PC-3 (cell line): Measurements from ENCODE around the gene EZH1. TPM values are rescaled to one million over a fixed set of nuclear protein-coding genes. Genes with fewer than 3 reads are reported as not detected.

ENCODE experiments used
- ATAC-seq: fragments of 200-7000 bp; cut with Tn5 transposase; 2 replicates; pipeline ENCODE4 v1.9.1; 2020; ENCODE audit warnings: mild to moderate bottlenecking, moderate library complexity
- BruUV-seq: library from RNA; stranded (reverse); fragments of 400-500 nt; replicated peaks from 2 replicates; lab custom pipeline; 2021; lab: Mats Ljungman, UMichigan
- CTCF ChIA-PET: fragments of 300-600 bp; sonication (Branson Sonifier 250); formaldehyde crosslinking; loops from one replicate; lab custom pipeline; 2022; ENCODE audit warnings: antibody characterized with exemption; lab: Charles Lee
- POLR2A ChIA-PET: fragments of 300-600 bp; sonication (Branson Sonifier 250); formaldehyde crosslinking; loops from one replicate; lab custom pipeline; 2022; ENCODE audit warnings: antibody characterized with exemption; ENCODE audit not compliant: unreplicated experiment; lab: Charles Lee
- DNase-seq: peaks from one replicate; pipeline ENCODE4 v3.0.0-alpha.2; 2015
- H2AFZ ChIP-seq: fragments of 300-600 bp; sonication (generic); 2 replicates; pipeline ENCODE4 v1.6.0; 2016; ENCODE audit warnings: antibody characterized with exemption, low read length
- H3F3A ChIP-seq: fragments of 300-600 bp; sonication (generic); one replicate; pipeline ENCODE4 v1.6.0; 2017; ENCODE audit warnings: antibody characterized with exemption, low read length, control low read depth, mild to moderate bottlenecking; ENCODE audit not compliant: unreplicated experiment
- H3K27ac ChIP-seq: fragments of 300-600 bp; sonication (generic); 2 replicates; pipeline ENCODE4 v1.5.1; 2016; ENCODE audit warnings: mild to moderate bottlenecking, low read length
- H3K27me3 ChIP-seq: fragments of 300-600 bp; sonication (generic); 2 replicates; pipeline ENCODE4 v1.6.1; 2016; ENCODE audit warnings: low read length, mixed read lengths
- H3K36me3 ChIP-seq: fragments of 300-600 bp; sonication (generic); 2 replicates; pipeline ENCODE4 v1.6.1; 2016; ENCODE audit warnings: low read depth, mixed run types, low read length, mixed read lengths
- H3K4me1 ChIP-seq: fragments of 300-600 bp; sonication (generic); 2 replicates; pipeline ENCODE4 v1.5.1; 2016; ENCODE audit warnings: low read length; ENCODE audit not compliant: insufficient read depth
- H3K4me2 ChIP-seq: fragments of 300-600 bp; sonication (generic); 2 replicates; pipeline ENCODE4 v1.6.0; 2016; ENCODE audit warnings: low read length
- H3K4me3 ChIP-seq: fragments of 300-600 bp; sonication (generic); 2 replicates; pipeline ENCODE4 v1.5.1; 2016; ENCODE audit warnings: mild to moderate bottlenecking, low read length, mixed read lengths
- H3K79me2 ChIP-seq: fragments of 300-600 bp; sonication (generic); 2 replicates; pipeline ENCODE4 v1.6.1; 2017; ENCODE audit warnings: low read length, mixed read lengths
- H3K9ac ChIP-seq: fragments of 300-600 bp; sonication (generic); 2 replicates; pipeline ENCODE4 v1.6.0; 2016; ENCODE audit warnings: mild to moderate bottlenecking, low read length
- H3K9me2 ChIP-seq: fragments of 300-600 bp; sonication (generic); replicated peaks from 2 replicates; pipeline ENCODE4 v1.6.1; 2016; ENCODE audit warnings: mixed run types, low read length, mixed read lengths
- H3K9me3 ChIP-seq: fragments of 300-600 bp; sonication (generic); 2 replicates; pipeline ENCODE4 v1.6.1; 2016; ENCODE audit warnings: low read length, mixed read lengths
- H4K20me1 ChIP-seq: fragments of 300-600 bp; sonication (generic); 2 replicates; pipeline ENCODE4 v1.6.1; 2016; ENCODE audit warnings: low read length, mixed read lengths
- EZH2 ChIP-seq: fragments of 300-600 bp; sonication (generic); IDR thresholded peaks from one replicate; pipeline ENCODE4 v1.6.1; 2017; ENCODE audit warnings: antibody characterized with exemption, mild to moderate bottlenecking, low read length; ENCODE audit not compliant: unreplicated experiment
- EZH2phosphoT487 ChIP-seq: fragments of 300-600 bp; sonication (generic); IDR thresholded peaks from 2 replicates; pipeline ENCODE4 v1.6.1; 2018; ENCODE audit warnings: mild to moderate bottlenecking, antibody characterized with exemption, low read length, borderline replicate concordance
- intact Hi-C: fragments of 100-400 bp; cut with micrococcal nuclease; formaldehyde crosslinking; loops from 2 replicates; pipeline ENCODE4 v1.9.0; 2023
- total RNA-seq: library from RNA; depleted of rRNA; stranded (reverse); fragments of >200 nt; gene quantifications from 2 replicates; pipeline ENCODE4 v1.2.3, GENCODE V29; 2014
- TF ChIP-seq, protein P1 (sequence below): fragments of 300-600 bp; sonication (generic); conservative IDR thresholded peaks from 2 replicates; pipeline ENCODE4 v1.5.1; 2017; ENCODE audit warnings: antibody characterized with exemption, low read depth, mild to moderate bottlenecking, low read length

Gene EZH1
- total RNA-seq, 1 experiment from 2014 or later = 5.8 TPM

DNA sequence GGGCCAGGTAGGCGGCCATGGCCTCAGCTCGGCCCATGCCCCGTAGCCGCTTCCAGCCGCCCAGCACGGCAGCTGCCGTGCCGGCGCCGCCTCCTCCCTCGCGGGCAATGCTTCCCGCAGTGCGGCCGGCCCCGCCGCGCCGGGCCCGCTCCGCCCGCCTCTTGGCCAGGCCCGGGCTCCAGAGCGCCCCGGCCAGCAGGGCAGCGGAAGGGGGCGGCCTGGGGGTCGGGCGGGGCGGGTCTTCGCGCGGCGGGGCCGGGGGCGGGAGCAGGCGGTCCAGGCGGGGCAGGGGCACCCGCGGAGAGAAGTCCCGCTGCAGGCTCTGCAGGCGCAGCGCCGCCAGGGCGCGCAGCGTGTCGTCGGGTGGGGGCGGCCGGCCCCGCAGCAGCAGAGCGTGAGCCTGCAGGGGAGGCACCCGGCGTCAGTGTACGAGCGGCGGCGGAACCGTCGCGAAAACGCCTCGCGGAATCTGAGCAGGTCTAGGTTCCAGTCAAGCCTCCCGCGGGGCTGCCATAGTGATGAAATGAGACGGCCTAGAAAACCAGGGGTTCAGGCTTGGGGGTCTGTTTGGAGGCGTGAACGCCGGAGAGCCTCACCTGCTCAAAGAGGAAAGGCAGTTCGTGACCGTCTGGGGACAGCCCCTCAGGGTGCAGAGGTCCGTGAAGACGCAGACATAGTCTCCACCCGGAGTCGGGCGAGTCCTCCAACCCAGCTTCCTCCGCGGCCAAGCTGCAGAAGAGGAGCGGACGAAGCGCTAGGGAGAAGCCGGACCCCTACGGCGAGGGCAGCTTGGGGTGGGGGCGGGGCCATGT, 74.7 kb downstream of the EZH1 start:
- Histone ChIP-seq H3K9ac (no peak overlapping the region), H3K9me3 (no peaks in the 10 kb centered on the region), H3K79me2 (peaks cover 11% of the 10 kb centered on the region), H3K9me2 (no peaks in the 10 kb centered on the region), H3F3A (no peaks in the 10 kb centered on the region), H3K27me3 (no peaks in the 10 kb centered on the region), H3K4me3 (no peak overlapping the region), H2AFZ (no peak overlapping the region), H3K4me1 (peaks cover 25% of the 10 kb centered on the region), H4K20me1 (0 out of 2 replicates have a peak, but pooled peaks cover 4% of the 10 kb centered on the region), H3K36me3 (no peaks in the 10 kb centered on the region), H3K4me2 (no peak overlapping the region), H3K27ac (no peak overlapping the region)
- ATAC-seq (no peak), DNase-seq (no peak)
- BruUV-seq = no TSS peak
- POLR2A ChIA-PET = no interaction called here
- CTCF ChIA-PET = no interaction called here
- intact Hi-C loops = no loop called here
- TF ChIP-seq, protein P1, sequence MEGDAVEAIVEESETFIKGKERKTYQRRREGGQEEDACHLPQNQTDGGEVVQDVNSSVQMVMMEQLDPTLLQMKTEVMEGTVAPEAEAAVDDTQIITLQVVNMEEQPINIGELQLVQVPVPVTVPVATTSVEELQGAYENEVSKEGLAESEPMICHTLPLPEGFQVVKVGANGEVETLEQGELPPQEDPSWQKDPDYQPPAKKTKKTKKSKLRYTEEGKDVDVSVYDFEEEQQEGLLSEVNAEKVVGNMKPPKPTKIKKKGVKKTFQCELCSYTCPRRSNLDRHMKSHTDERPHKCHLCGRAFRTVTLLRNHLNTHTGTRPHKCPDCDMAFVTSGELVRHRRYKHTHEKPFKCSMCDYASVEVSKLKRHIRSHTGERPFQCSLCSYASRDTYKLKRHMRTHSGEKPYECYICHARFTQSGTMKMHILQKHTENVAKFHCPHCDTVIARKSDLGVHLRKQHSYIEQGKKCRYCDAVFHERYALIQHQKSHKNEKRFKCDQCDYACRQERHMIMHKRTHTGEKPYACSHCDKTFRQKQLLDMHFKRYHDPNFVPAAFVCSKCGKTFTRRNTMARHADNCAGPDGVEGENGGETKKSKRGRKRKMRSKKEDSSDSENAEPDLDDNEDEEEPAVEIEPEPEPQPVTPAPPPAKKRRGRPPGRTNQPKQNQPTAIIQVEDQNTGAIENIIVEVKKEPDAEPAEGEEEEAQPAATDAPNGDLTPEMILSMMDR = no peak
- no peak for TF ChIP-seq EZH2
- no peak for TF ChIP-seq EZH2phosphoT487

GRCh38 chr17:42669705-42669976, 75.2 kb downstream of the EZH1 start:
- H3K4me1 ChIP-seq = peaks cover 23% of the 10 kb centered on the region
- POLR2A ChIA-PET = no interaction called here

More at GRCh38 chr17:42669705-42669976, 75.2 kb downstream of the EZH1 start:
- CTCF ChIA-PET = interaction anchor here (0.8 kb wide), 1 partner anchor 10 kb away, joined by 3 read pairs; no protein-coding TSS in a partner anchor
- Histone ChIP-seq H3K36me3 (no peaks in the 10 kb centered on the region), H4K20me1 (0 out of 2 replicates have a peak, but pooled peaks cover 3% of the 10 kb centered on the region), H3K27ac (no peak overlapping the region), H3K9me3 (no peaks in the 10 kb centered on the region), H3F3A (no peaks in the 10 kb centered on the region), H2AFZ (no peak overlapping the region), H3K9me2 (no peaks in the 10 kb centered on the region), H3K9ac (no peak overlapping the region), H3K4me3 (no peak overlapping the region), H3K4me2 (no peak overlapping the region), H3K79me2 (peaks cover 6% of the 10 kb centered on the region), H3K27me3 (no peaks in the 10 kb centered on the region)
- BruUV-seq = no TSS peak
- TF ChIP-seq EZH2 (no peak), EZH2phosphoT487 (no peak)
- TF ChIP-seq, protein P1 = no peak
- intact Hi-C loops = no loop called here
- no peak for DNase-seq
- no peak for ATAC-seq
